Endodermal cell (in vitro differentiated cells): ENCODE data around the gene PDE8B. TPM values are rescaled to one million over a fixed set of nuclear protein-coding genes. Genes with fewer than 3 reads are reported as not detected.

ENCODE experiments used
- DNase-seq: peaks from one replicate; pipeline ENCODE4 v3.0.0-alpha.2; 2017
- H3K27ac ChIP-seq: 2 replicates; pipeline ENCODE4 v1.5.1; 2013; ENCODE audit warnings: mild to moderate bottlenecking, low read depth, low read length, moderate library complexity
- H3K27me3 ChIP-seq: 2 replicates; pipeline ENCODE4 v1.6.1; 2013; ENCODE audit warnings: mild to moderate bottlenecking, low read length, moderate library complexity; ENCODE audit not compliant: insufficient read depth, control insufficient read depth, poor library complexity, severe bottlenecking
- H3K36me3 ChIP-seq: 2 replicates; pipeline ENCODE4 v1.7.0; 2013; ENCODE audit warnings: mild to moderate bottlenecking, low read length, moderate library complexity; ENCODE audit not compliant: control insufficient read depth, insufficient read depth
- H3K4me1 ChIP-seq: one replicate; pipeline ENCODE4 v1.7.0; 2013; ENCODE audit warnings: low read length; ENCODE audit not compliant: control insufficient read depth, insufficient read depth
- H3K4me3 ChIP-seq: 2 replicates; pipeline ENCODE4 v1.5.1; 2013; ENCODE audit warnings: mild to moderate bottlenecking, low read length, moderate library complexity
- H3K9ac ChIP-seq: 2 replicates; pipeline ENCODE4 v1.6.1; 2013; ENCODE audit warnings: mild to moderate bottlenecking, low read length, moderate library complexity; ENCODE audit not compliant: poor library complexity, severe bottlenecking; ENCODE audit errors: extremely low read depth
- H3K9me3 ChIP-seq: 2 replicates; pipeline ENCODE4 v1.6.1; 2013; ENCODE audit warnings: mild to moderate bottlenecking, low read length, moderate library complexity; ENCODE audit not compliant: control insufficient read depth
- H3K27ac Mint-ChIP-seq: 2 replicates; pipeline ENCODE4 v1.8.0; 2020; ENCODE audit warnings: mixed read lengths
- H3K27me3 Mint-ChIP-seq: 2 replicates; pipeline ENCODE4 v1.8.0; 2021; ENCODE audit warnings: mild to moderate bottlenecking, mixed read lengths; ENCODE audit not compliant: insufficient read depth
- H3K36me3 Mint-ChIP-seq: 2 replicates; pipeline ENCODE4 v1.8.0; 2020; ENCODE audit warnings: low read depth, mixed read lengths
- H3K4me1 Mint-ChIP-seq: 2 replicates; pipeline ENCODE4 v1.8.0; 2020; ENCODE audit warnings: mixed read lengths
- H3K4me3 Mint-ChIP-seq: 2 replicates; pipeline ENCODE4 v1.8.0; 2020; ENCODE audit warnings: mild to moderate bottlenecking, moderate library complexity, mixed read lengths
- H3K9me3 Mint-ChIP-seq: 2 replicates; pipeline ENCODE4 v1.8.0; 2020; ENCODE audit warnings: mild to moderate bottlenecking, mixed read lengths
- CTCF ChIP-seq: fragments of 200-600 bp; sonication (generic); conservative IDR thresholded peaks from 2 replicates; pipeline ENCODE4 v1.5.0; 2021; ENCODE audit warnings: antibody characterized with exemption, mild to moderate bottlenecking
- WGBS, 2 experiments: methylation state at CpG; one replicate each; pipeline versions ENCODE4 v1.1.5 to v1.1.7; 2013; ENCODE audit warnings: missing lambda C conversion rate in 2 of 2, mixed read lengths in 1 of 2; ENCODE audit not compliant: insufficient coverage in 1 of 2, insufficient read length in 1 of 2; 5-methylcytosine and 5-hydroxymethylcytosine counted together
- total RNA-seq, 2 donors: library from RNA; stranded (reverse); fragmentation: NEBNext Ultra II Directional in 1 of 2; extraction: Animal tissue kit (Norgen Biotek cat#: 25700) in 1 of 2; gene quantifications; 2 replicates in 1 of 2; 3 replicates in 1 of 2; pipeline ENCODE4 v1.2.1, GENCODE V29; 2021

The PDE8B gene
- total RNA-seq, 2 donors from 2014 or later, result 0.20 to 0.51 TPM

GRCh38 chr5:77170196-77170890 is 40.1 kb upstream of the PDE8B start:
- no peak overlapping the region for H3K4me3 ChIP-seq
- no peak overlapping the region for H3K27ac ChIP-seq
- 86 to 93% methylated on average over 3 to 6 of the region's 6 CpGs for WGBS, 2 experiments
- no peaks in the 10 kb centered on the region for H3K9me3 ChIP-seq
- H3K27me3 Mint-ChIP-seq, result no peaks in the 10 kb centered on the region
- no peaks in the 10 kb centered on the region for H3K4me1 Mint-ChIP-seq
- H3K27me3 ChIP-seq, result no peaks in the 10 kb centered on the region
- H3K9ac ChIP-seq, result no peak overlapping the region
- no peak for TF ChIP-seq CTCF
- no peak for DNase-seq
- H3K4me3 Mint-ChIP-seq, result no peak overlapping the region
- no peaks in the 10 kb centered on the region for H3K36me3 ChIP-seq
- no peaks in the 10 kb centered on the region for H3K9me3 Mint-ChIP-seq
- no peak overlapping the region for H3K27ac Mint-ChIP-seq
- H3K4me1 ChIP-seq, result no peaks in the 10 kb centered on the region
- H3K36me3 Mint-ChIP-seq, result no peaks in the 10 kb centered on the region

- TF ChIP-seq CTCF, result no peak
- H3K9me3 Mint-ChIP-seq, result no peaks in the 10 kb centered on the region
- DNase-seq, result no peak
- H3K27ac ChIP-seq, result no peak overlapping the region
- H3K27me3 ChIP-seq, result no peaks in the 10 kb centered on the region
- WGBS, 2 experiments, result 93 to 98% methylated on average over 7 of the region's 7 CpGs
- no peaks in the 10 kb centered on the region for H3K36me3 Mint-ChIP-seq
- H3K9me3 ChIP-seq, result no peaks in the 10 kb centered on the region
- no peaks in the 10 kb centered on the region for H3K4me1 Mint-ChIP-seq
- H3K27ac Mint-ChIP-seq, result no peak overlapping the region
- H3K9ac ChIP-seq, result no peak overlapping the region
- no peak overlapping the region for H3K4me3 ChIP-seq
- no peaks in the 10 kb centered on the region for H3K4me1 ChIP-seq
- no peaks in the 10 kb centered on the region for H3K27me3 Mint-ChIP-seq
- H3K36me3 ChIP-seq, result no peaks in the 10 kb centered on the region
- no peak overlapping the region for H3K4me3 Mint-ChIP-seq
These were observed 39.2 kb upstream of the PDE8B start for GRCh38 chr5:77171141-77171910.

GRCh38 chr5:77172713-77173328 is 37.7 kb upstream of the PDE8B start:
- Mint-ChIP-seq H3K4me1 (no peaks in the 10 kb centered on the region), H3K4me3 (no peak overlapping the region), H3K27ac (no peak overlapping the region), H3K36me3 (no peaks in the 10 kb centered on the region), H3K27me3 (peaks cover 4% of the 10 kb centered on the region), H3K9me3 (no peaks in the 10 kb centered on the region)
- Histone ChIP-seq H3K9ac (no peak overlapping the region), H3K4me3 (no peak overlapping the region), H3K36me3 (no peaks in the 10 kb centered on the region), H3K27ac (no peak overlapping the region), H3K4me1 (no peaks in the 10 kb centered on the region), H3K27me3 (peaks cover 5% of the 10 kb centered on the region), H3K9me3 (no peaks in the 10 kb centered on the region)
- WGBS, 2 experiments, result 91 to 100% methylated on average over 1 of the region's 1 CpG
- DNase-seq, result no peak
- TF ChIP-seq CTCF, result no peak
